Measurements from ENCODE around the gene DLG5.

Gene DLG5

GRCh38 chr10:77845451-77845850 is 81.1 kb downstream of the DLG5 start:
- TF ChIP-seq CTCF (IDR thresholded peaks at IDR 0.05; ENCODE audit: insufficient read depth, low read depth, low read length, missing control alignments), result no peak
- DNase-seq (ENCODE audit: low read depth), result no peak
- no peak overlapping the region for H3K4me3 ChIP-seq (ENCODE audit: low read length)

- no peak overlapping the region for H3K4me3 ChIP-seq (ENCODE audit: low read length)
- TF ChIP-seq CTCF (IDR thresholded peaks at IDR 0.05; ENCODE audit: insufficient read depth, low read depth, low read length, missing control alignments), result no peak
- DNase-seq (ENCODE audit: low read depth), result peak; percentile 93
Measured at GRCh38 chr10:77844713-77845445, 81.7 kb downstream of the DLG5 start.

- H3K4me3 ChIP-seq (ENCODE audit: low read length), result no peak overlapping the region
- no peak for DNase-seq (ENCODE audit: low read depth)
- TF ChIP-seq CTCF (IDR thresholded peaks at IDR 0.05; ENCODE audit: insufficient read depth, low read depth, low read length, missing control alignments), result no peak
Measured at GRCh38 chr10:77844177-77844576, 82.4 kb downstream of the DLG5 start.

GRCh38 chr10:77843264-77843663 is 83.3 kb downstream of the DLG5 start:
- H3K4me3 ChIP-seq (ENCODE audit: low read length), result no peak overlapping the region
- no peak for DNase-seq (ENCODE audit: low read depth)
- no peak for TF ChIP-seq CTCF (IDR thresholded peaks at IDR 0.05; ENCODE audit: insufficient read depth, low read depth, low read length, missing control alignments)

GRCh38 chr10:77842652-77843212 is 83.8 kb downstream of the DLG5 start:
- DNase-seq (ENCODE audit: low read depth), result no peak
- no peak overlapping the region for H3K4me3 ChIP-seq (ENCODE audit: low read length)
- no peak for TF ChIP-seq CTCF (IDR thresholded peaks at IDR 0.05; ENCODE audit: insufficient read depth, low read depth, low read length, missing control alignments)

GRCh38 chr10:77841711-77842375 is 84.7 kb downstream of the DLG5 start:
- H3K4me3 ChIP-seq (ENCODE audit: low read length), result no peak overlapping the region
- TF ChIP-seq CTCF (IDR thresholded peaks at IDR 0.05; ENCODE audit: insufficient read depth, low read depth, low read length, missing control alignments), result no peak
- no peak for DNase-seq (ENCODE audit: low read depth)
